IMR-90 (cell line): ENCODE results near the gene MYPN. TPM values are rescaled to one million over a fixed set of nuclear protein-coding genes. Genes with fewer than 3 reads are reported as not detected.
"Not testable (repeated sequence)": the region's sequence is repeated elsewhere in the genome, so short reads cannot be mapped to it uniquely, and the experiment has no call there.

ENCODE experiments used
- ATAC-seq: fragments of 200-7000 bp; cut with Tn5 transposase; 2 replicates; pipeline ENCODE4 v1.9.1; 2020; ENCODE audit warnings: low read depth, mild to moderate bottlenecking, moderate library complexity
- BruUV-seq: library from RNA; stranded (reverse); fragments of 400-500 nt; replicated peaks from 2 replicates; lab custom pipeline; 2021; lab: Mats Ljungman, UMichigan
- CTCF ChIA-PET: fragments of 300-600 bp; formaldehyde crosslinking; extraction: SDS; loops from one replicate; lab custom pipeline; 2021; ENCODE audit warnings: antibody characterized with exemption; lab: Yijun Ruan, JAX
- POLR2A ChIA-PET: fragments of 300-600 bp; sonication (Branson Sonifier 250); formaldehyde crosslinking; loops from one replicate; lab custom pipeline; 2022; ENCODE audit warnings: antibody characterized with exemption; ENCODE audit not compliant: unreplicated experiment; lab: Charles Lee
- DNase-seq: peaks from one replicate; pipeline ENCODE4 v3.0.0; 2013
- H2AFZ ChIP-seq: replicated peaks from 2 replicates; pipeline ENCODE3; 2013; ENCODE audit warnings: low read length, mild to moderate bottlenecking; ENCODE audit not compliant: poor library complexity
- H2AK5ac ChIP-seq: 2 replicates; pipeline ENCODE4 v1.6.1; 2013; ENCODE audit warnings: low read depth, low read length, inconsistent platforms
- H2AK9ac ChIP-seq: replicated peaks from 2 replicates; pipeline ENCODE3; 2013; ENCODE audit warnings: mild to moderate bottlenecking, low read depth, low read length, moderate library complexity; ENCODE audit not compliant: poor library complexity
- H2BK120ac ChIP-seq: 2 replicates; pipeline ENCODE4 v1.6.1; 2013; ENCODE audit warnings: low read depth, low read length, inconsistent platforms
- H2BK15ac ChIP-seq: 3 replicates; pipeline ENCODE4 v1.6.1; 2013; ENCODE audit warnings: low read depth, low read length, inconsistent platforms
- H2BK20ac ChIP-seq: 2 replicates; pipeline ENCODE4 v1.6.1; 2013; ENCODE audit warnings: low read depth, mild to moderate bottlenecking, inconsistent platforms, low read length, moderate library complexity
- H2BK5ac ChIP-seq: 2 replicates; pipeline ENCODE4 v1.6.1; 2013; ENCODE audit warnings: mild to moderate bottlenecking, low read depth, low read length, inconsistent platforms; ENCODE audit not compliant: poor library complexity, severe bottlenecking
- H3K14ac ChIP-seq: replicated peaks from 2 replicates; pipeline ENCODE4 v1.6.1; 2013; ENCODE audit warnings: low read depth, low read length, inconsistent platforms
- H3K18ac ChIP-seq: 2 replicates; pipeline ENCODE4 v1.6.1; 2013; ENCODE audit warnings: low read depth, low read length, control low read depth
- H3K23ac ChIP-seq: 2 replicates; pipeline ENCODE4 v1.6.1; 2013; ENCODE audit warnings: low read depth, low read length, inconsistent platforms
- H3K27ac ChIP-seq: 2 replicates; pipeline ENCODE4 v1.5.1; 2013; ENCODE audit warnings: mild to moderate bottlenecking, control low read depth, low read length; ENCODE audit not compliant: insufficient read depth
- H3K27me3 ChIP-seq: 2 replicates; pipeline ENCODE4 v1.6.1; 2013; ENCODE audit warnings: low read length; ENCODE audit not compliant: control insufficient read depth, insufficient read depth
- H3K36me3 ChIP-seq: 2 replicates; pipeline ENCODE4 v1.6.1; 2013; ENCODE audit warnings: low read length, mixed read lengths; ENCODE audit not compliant: control insufficient read depth, insufficient read depth
- H3K4ac ChIP-seq: 2 replicates; pipeline ENCODE4 v1.6.1; 2013; ENCODE audit warnings: low read depth, low read length, inconsistent platforms
- H3K4me1 ChIP-seq: 2 replicates; pipeline ENCODE4 v1.6.1; 2013; ENCODE audit warnings: low read length, mixed read lengths; ENCODE audit not compliant: control insufficient read depth, insufficient read depth
- H3K4me2 ChIP-seq: 2 replicates; pipeline ENCODE4 v1.6.1; 2013; ENCODE audit warnings: low read depth, mild to moderate bottlenecking, control low read depth, low read length, moderate library complexity
- H3K4me3 ChIP-seq: 2 replicates; pipeline ENCODE4 v1.5.1; 2013; ENCODE audit warnings: low read depth, mild to moderate bottlenecking, control low read depth, low read length, moderate library complexity; ENCODE audit not compliant: insufficient read depth
- H3K56ac ChIP-seq: 2 replicates; pipeline ENCODE4 v1.6.1; 2013; ENCODE audit warnings: low read length, inconsistent platforms; ENCODE audit not compliant: insufficient read depth; ENCODE audit errors: extremely low read depth
- H3K79me1 ChIP-seq, 2 experiments: 2 replicates each; pipeline ENCODE4 v1.6.1; 2013; ENCODE audit warnings: low read length in 2 of 2, inconsistent platforms in 1 of 2, low read depth in 1 of 2
- H3K9ac ChIP-seq: 2 replicates; pipeline ENCODE4 v1.6.1; 2013; ENCODE audit warnings: low read depth, low read length, control low read depth
- H3K9me1 ChIP-seq: 2 replicates; pipeline ENCODE4 v1.6.1; 2013; ENCODE audit warnings: low read length, inconsistent platforms; ENCODE audit not compliant: insufficient read depth
- H3K9me3 ChIP-seq: 2 replicates; pipeline ENCODE4 v1.6.1; 2013; ENCODE audit warnings: low read length; ENCODE audit not compliant: control insufficient read depth, insufficient read depth
- H4K20me1 ChIP-seq: 2 replicates; pipeline ENCODE4 v1.6.1; 2013; ENCODE audit warnings: low read length, inconsistent platforms; ENCODE audit not compliant: insufficient read depth
- H4K5ac ChIP-seq: 2 replicates; pipeline ENCODE4 v1.6.1; 2013; ENCODE audit warnings: mild to moderate bottlenecking, low read depth, low read length, control low read depth
- H4K8ac ChIP-seq, 2 experiments: 2 replicates each; pipeline ENCODE4 v1.6.1; 2013; ENCODE audit warnings: low read depth in 2 of 2, low read length in 2 of 2, control low read depth in 1 of 2, inconsistent platforms in 1 of 2
- H4K91ac ChIP-seq: 2 replicates; pipeline ENCODE4 v1.6.1; 2013; ENCODE audit warnings: low read depth, low read length, inconsistent platforms; ENCODE audit not compliant: insufficient read depth
- BHLHE40 ChIP-seq: fragments of 150-350 bp; IDR thresholded peaks from 2 replicates; pipeline ENCODE4 v1.6.1; 2016; ENCODE audit warnings: mild to moderate bottlenecking, low read depth, low read length
- FOS ChIP-seq: fragments of 150-350 bp; IDR thresholded peaks from 2 replicates; pipeline ENCODE4 v1.6.1; 2016; ENCODE audit warnings: low read depth, low read length
- MAFK ChIP-seq: IDR thresholded peaks from 2 replicates; pipeline ENCODE4 v1.6.1; 2012; ENCODE audit warnings: low read depth, low read length, improper control_type of control experiment
- WGBS, 2 experiments: methylation state at CpG; one replicate each; pipeline versions ENCODE4 v1.1.5 to v1.1.7; 2013; ENCODE audit warnings: missing lambda C conversion rate in 2 of 2; ENCODE audit not compliant: insufficient read length in 1 of 2; ENCODE audit errors: extremely low coverage in 2 of 2; 5-methylcytosine and 5-hydroxymethylcytosine counted together
- dilution Hi-C: fragments of 300-500 bp; cut with HindIII; formaldehyde crosslinking; loops from one replicate; pipeline ENCODE4 v1.14.3; 2018; ENCODE audit warnings: low sequenced_read_pairs; ENCODE audit not compliant: unreplicated experiment
- in situ Hi-C: fragments of 300-500 bp; cut with MboI; formaldehyde crosslinking; loops from 3 replicates; pipeline ENCODE4 v1.14.3; 2019; ENCODE audit warnings: low sequenced_read_pairs, inconsistent platforms, mixed read lengths
- intact Hi-C: fragments of 100-400 bp; cut with micrococcal nuclease; formaldehyde crosslinking; loops from 2 replicates; pipeline ENCODE4 v1.10.0; 2022
- polyA plus RNA-seq, 3 experiments: library from polyadenylated mRNA; depleted of rRNA; stranded (reverse); fragments of >200 nt; gene quantifications; 2 replicates each; pipeline ENCODE4 v1.2.3, GENCODE V29; 2012; ENCODE audit warnings: low replicate concordance in 1 of 3
- total RNA-seq: library from RNA; depleted of rRNA; stranded (reverse); fragments of >200 nt; gene quantifications from 2 replicates; pipeline ENCODE4 v1.2.3, GENCODE V29; 2012

MYPN gene
- total and polyA plus RNA-seq, 2 of the 4 experiments (the other 2 are of a cell fraction), result 7.8 to 13.1 TPM

DNA sequence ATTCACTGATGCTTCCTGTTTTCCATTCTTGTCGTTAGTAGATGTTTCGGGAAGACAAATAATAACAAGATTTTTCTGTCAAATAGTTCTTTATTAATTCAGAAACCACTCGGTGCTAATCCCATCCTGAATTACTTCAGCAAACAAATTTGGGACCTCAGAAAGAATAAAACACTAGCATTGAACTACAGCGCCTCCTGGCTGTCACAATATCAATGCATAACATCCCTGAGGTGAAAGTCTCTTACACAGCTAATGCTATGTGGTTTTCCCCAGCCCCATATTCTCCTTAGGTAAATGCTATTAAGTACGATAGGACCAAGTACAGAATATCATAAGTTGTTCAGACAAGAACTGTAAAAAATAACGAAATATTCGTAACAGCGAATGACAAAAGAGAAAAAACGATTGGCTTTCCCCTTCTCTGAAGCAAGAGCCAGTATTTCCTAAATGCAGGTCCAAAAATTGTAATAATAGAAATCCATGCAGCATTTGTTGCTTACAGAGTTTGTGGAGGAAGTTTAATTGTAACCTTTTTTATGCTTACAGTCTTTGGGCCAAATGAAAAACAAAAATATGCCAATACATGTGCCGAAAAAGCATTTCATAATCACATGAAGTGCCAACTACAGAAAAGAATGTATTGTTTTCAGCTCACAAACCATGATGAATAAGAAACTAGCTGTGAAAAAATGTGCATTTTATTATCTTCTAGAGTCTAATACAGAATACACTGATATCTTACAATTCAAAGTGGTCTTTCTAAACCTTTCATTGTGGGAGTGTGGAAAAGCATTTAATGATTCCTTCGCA is 47.3 kb downstream of the MYPN start (continued):
- TF ChIP-seq FOS (no peak), MAFK (no peak), BHLHE40 (no peak)

DNA sequence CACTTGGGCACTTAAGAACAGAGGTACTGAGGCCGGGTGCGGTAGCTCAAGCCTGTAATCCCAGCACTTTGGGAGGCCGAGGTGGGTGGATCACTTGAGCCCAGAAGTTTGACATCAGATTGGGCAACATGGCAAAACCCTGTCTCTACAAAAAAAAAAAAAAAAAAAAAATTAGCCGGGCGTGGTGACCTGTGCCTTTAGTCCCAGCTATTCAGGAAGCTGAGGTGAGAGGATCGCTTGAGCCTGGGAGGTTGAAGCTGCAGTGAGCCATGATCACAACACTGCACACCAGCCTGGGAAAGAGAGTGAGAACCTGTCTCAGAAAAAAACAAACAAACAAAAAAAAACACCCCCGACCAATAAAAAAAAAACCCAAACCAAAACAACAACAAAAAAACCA is 48.2 kb downstream of the MYPN start:
- H3K4me3 ChIP-seq, H3K27ac ChIP-seq, H3K9me3 ChIP-seq, H3K4me2 ChIP-seq, ATAC-seq, H3K14ac ChIP-seq, H3K36me3 ChIP-seq, H3K23ac ChIP-seq, H2BK15ac ChIP-seq, H3K56ac ChIP-seq, H4K5ac ChIP-seq, H3K18ac ChIP-seq, dilution Hi-C loops, DNase-seq, H2AK9ac ChIP-seq, H4K20me1 ChIP-seq, H3K4ac ChIP-seq, H2BK120ac ChIP-seq, H2AK5ac ChIP-seq, H2BK20ac ChIP-seq, in situ Hi-C loops, H2AFZ ChIP-seq, H4K91ac ChIP-seq, H3K9ac ChIP-seq, H3K27me3 ChIP-seq, H2BK5ac ChIP-seq, BruUV-seq: not testable (repeated sequence)
- ChIA-PET POLR2A (interaction anchor here (0.6 kb wide), 3 partner anchors 29 to 548 kb away, joined by 3 to 13 read pairs (median 3); partner anchors contain the start of gene HNRNPH3), CTCF (interaction anchor here (0.5 to 2.4 kb wide), 4 partner anchors 39 to 164 kb away, joined by 3 to 7 read pairs (median 4); no protein-coding TSS in a partner anchor)
- 60% methylated on average over 1 of the region's 7 CpGs; no CpG with 5 or more reads in 1 of the 2 experiments for WGBS, 2 experiments
- intact Hi-C loops, result loop anchor here (2.0 kb wide), 3 partner anchors 51 to 303 kb away; partner anchors contain the start of gene HERC4
- Histone ChIP-seq H3K79me1 (peaks cover 11 to 16% of the 10 kb centered on the region in 2 experiments; a peak in 3 of 4 replicates), H3K9me1 (peaks cover 14% of the 10 kb centered on the region), H3K4me1 (peaks cover 16% of the 10 kb centered on the region), H4K8ac (0 out of 4 replicates have a peak overlapping the region, but pooled peaks of 1 of the 2 experiments have one; percentile 27)
